ENCODE results near the gene SNRPD3. TPM values are rescaled to one million over a fixed set of nuclear protein-coding genes. Genes with fewer than 3 reads are reported as not detected.

The SNRPD3 gene
- total RNA-seq, 4 donors from 2014 or later, result 21.3 to 127 (median 93.8) TPM

DNA sequence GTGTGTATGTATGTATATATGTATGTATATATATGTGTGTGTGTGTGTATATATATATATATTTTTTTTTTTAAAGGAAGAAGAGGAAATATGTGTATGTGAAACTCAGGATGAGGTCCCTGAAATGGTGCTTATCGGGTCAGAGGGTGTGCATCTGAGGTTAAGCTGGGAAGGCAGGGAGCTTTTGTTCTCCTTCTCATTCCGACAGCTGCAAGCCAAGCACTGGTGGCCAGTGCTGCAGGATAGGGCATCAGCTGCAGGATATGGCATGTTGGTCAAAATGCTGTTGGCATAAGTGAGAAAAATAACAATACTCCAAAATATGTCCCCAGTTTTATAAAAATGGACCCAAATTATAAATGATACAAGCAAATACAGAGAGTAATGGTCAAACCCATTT, 7.4 kb downstream of the SNRPD3 start:
- TF ChIP-seq EP300 (IDR thresholded peaks at IDR 0.05; ENCODE audit: low read depth), result no peak
- TF ChIP-seq POLR2A (IDR thresholded peaks at IDR 0.05), result no peak
- TF ChIP-seq POLR2AphosphoS5 (IDR thresholded peaks at IDR 0.05), result no peak
- TF ChIP-seq, protein P1, sequence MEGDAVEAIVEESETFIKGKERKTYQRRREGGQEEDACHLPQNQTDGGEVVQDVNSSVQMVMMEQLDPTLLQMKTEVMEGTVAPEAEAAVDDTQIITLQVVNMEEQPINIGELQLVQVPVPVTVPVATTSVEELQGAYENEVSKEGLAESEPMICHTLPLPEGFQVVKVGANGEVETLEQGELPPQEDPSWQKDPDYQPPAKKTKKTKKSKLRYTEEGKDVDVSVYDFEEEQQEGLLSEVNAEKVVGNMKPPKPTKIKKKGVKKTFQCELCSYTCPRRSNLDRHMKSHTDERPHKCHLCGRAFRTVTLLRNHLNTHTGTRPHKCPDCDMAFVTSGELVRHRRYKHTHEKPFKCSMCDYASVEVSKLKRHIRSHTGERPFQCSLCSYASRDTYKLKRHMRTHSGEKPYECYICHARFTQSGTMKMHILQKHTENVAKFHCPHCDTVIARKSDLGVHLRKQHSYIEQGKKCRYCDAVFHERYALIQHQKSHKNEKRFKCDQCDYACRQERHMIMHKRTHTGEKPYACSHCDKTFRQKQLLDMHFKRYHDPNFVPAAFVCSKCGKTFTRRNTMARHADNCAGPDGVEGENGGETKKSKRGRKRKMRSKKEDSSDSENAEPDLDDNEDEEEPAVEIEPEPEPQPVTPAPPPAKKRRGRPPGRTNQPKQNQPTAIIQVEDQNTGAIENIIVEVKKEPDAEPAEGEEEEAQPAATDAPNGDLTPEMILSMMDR (IDR thresholded peaks at IDR 0.05), result no peak
- no peaks in the 10 kb centered on the region for H3K9me3 ChIP-seq
- no peak for DNase-seq
- 88% methylated on average over 2 of the region's 2 CpGs; no CpG with 5 or more reads in 1 of the 2 donors for WGBS, 2 donors (ENCODE audit: low coverage in 1 of 2)
- peaks cover 0 to 24% (median 0%) of the 10 kb centered on the region in 4 donors for H3K4me1 ChIP-seq
- H3K27me3 ChIP-seq, result no peaks in the 10 kb centered on the region
- no peak overlapping the region for H3K27ac ChIP-seq
- intact Hi-C loops (cut with DNase I; ENCODE audit: low total_unique reads) (no loop called here), in situ Hi-C loops (cut with MboI; ENCODE audit: low pct_ligation_motif_present in 1 of 4, low pct_unique_long_range_greater_than_20kb in 1 of 4, low sequenced_read_pairs in 3 of 4) (no loop called here)
- no peak overlapping the region for H3K4me3 ChIP-seq
- H3K36me3 ChIP-seq, result peaks cover 0 to 18% (median 5%) of the 10 kb centered on the region in 4 donors

DNA sequence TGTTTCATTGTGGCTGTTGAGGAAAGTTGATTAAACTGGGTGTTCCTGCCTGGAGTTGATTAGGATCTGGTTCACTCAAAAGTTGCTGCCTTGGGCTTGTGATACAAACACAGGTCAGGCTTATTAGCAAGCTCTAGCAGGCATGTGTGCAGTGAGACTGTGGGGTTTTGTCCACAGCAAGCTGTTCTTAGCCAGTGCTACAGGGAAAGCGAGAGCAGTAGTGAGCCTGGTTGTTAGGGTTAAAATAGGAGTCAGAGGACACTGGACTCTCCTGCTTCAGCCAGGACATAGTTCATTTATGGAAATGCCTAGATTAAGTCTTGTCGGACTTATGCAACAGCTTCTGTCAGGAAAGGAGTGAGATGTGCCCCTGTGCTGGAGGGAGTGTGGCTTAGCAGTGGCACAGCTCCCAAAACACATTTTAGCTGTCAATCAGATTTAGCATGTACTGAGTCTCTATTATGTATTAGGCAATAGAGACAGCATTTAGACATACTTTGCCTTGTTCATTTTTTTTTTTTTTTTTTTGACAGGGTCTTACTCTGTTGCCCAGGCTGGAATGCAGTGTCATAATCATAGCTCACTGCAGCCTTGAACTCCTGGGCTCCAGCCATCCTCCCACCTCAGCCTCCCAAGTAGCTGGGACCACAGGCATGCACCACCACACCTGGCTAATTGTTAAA, 8.7 kb downstream of the SNRPD3 start:
- in situ Hi-C loops (cut with MboI; ENCODE audit: low pct_ligation_motif_present in 1 of 4, low pct_unique_long_range_greater_than_20kb in 1 of 4, low sequenced_read_pairs in 3 of 4) (no loop called here), intact Hi-C loops (cut with DNase I; ENCODE audit: low total_unique reads) (no loop called here)
- H3K27me3 ChIP-seq, result no peaks in the 10 kb centered on the region
- H3K36me3 ChIP-seq, result peaks cover 0 to 27% (median 11%) of the 10 kb centered on the region in 4 donors
- WGBS, 2 donors (ENCODE audit: low coverage in 1 of 2), result 54 to 71% methylated on average over 2 of the region's 2 CpGs
- no peak overlapping the region for H3K4me3 ChIP-seq
- DNase-seq, result no peak
- TF ChIP-seq EP300 (IDR thresholded peaks at IDR 0.05; ENCODE audit: low read depth) (no peak), POLR2AphosphoS5 (IDR thresholded peaks at IDR 0.05) (no peak)
- TF ChIP-seq, protein P1 (IDR thresholded peaks at IDR 0.05), result no peak
- H3K4me1 ChIP-seq, result peaks cover 0 to 24% (median 0%) of the 10 kb centered on the region in 4 donors
- H3K9me3 ChIP-seq, result no peaks in the 10 kb centered on the region
- H3K27ac ChIP-seq, result no peak overlapping the region

DNA sequence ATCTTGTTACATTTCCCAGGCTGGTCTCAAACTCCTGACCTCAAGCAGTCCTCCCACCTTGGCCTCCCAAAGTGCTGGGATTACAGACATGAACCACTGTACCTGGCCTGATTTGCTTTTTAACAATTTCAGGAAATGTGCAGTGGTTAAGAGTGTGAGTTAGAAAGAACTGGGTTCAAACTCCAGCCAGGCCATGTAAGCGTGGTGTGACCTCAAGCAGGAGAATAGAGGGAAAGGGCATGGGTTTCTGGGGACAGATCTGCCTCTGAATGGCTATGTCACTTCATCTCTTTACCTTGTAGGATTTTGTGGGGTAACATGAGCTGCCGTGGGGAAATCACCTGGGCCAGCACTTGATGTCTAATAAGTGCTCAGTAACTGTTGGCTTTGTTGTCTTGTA, 9.3 kb downstream of the SNRPD3 start:
- no peak for DNase-seq
- H3K4me3 ChIP-seq, result no peak overlapping the region
- H3K9me3 ChIP-seq, result no peaks in the 10 kb centered on the region
- 90 to 100% methylated on average over 1 to 2 of the region's 2 CpGs for WGBS, 2 donors (ENCODE audit: low coverage in 1 of 2)
- peaks cover 0 to 24% (median 0%) of the 10 kb centered on the region in 4 donors for H3K4me1 ChIP-seq
- intact Hi-C loops (cut with DNase I; ENCODE audit: low total_unique reads), result no loop called here
- H3K27ac ChIP-seq, result no peak overlapping the region
- in situ Hi-C loops (cut with MboI; ENCODE audit: low pct_ligation_motif_present in 1 of 4, low pct_unique_long_range_greater_than_20kb in 1 of 4, low sequenced_read_pairs in 3 of 4), result no loop called here
- H3K36me3 ChIP-seq, result peaks cover 0 to 27% (median 13%) of the 10 kb centered on the region in 4 donors
- TF ChIP-seq POLR2A (IDR thresholded peaks at IDR 0.05) (no peak), EP300 (IDR thresholded peaks at IDR 0.05; ENCODE audit: low read depth) (no peak), POLR2AphosphoS5 (IDR thresholded peaks at IDR 0.05) (no peak)
- TF ChIP-seq, protein P1 (IDR thresholded peaks at IDR 0.05), result no peak
- H3K27me3 ChIP-seq, result no peaks in the 10 kb centered on the region

DNA sequence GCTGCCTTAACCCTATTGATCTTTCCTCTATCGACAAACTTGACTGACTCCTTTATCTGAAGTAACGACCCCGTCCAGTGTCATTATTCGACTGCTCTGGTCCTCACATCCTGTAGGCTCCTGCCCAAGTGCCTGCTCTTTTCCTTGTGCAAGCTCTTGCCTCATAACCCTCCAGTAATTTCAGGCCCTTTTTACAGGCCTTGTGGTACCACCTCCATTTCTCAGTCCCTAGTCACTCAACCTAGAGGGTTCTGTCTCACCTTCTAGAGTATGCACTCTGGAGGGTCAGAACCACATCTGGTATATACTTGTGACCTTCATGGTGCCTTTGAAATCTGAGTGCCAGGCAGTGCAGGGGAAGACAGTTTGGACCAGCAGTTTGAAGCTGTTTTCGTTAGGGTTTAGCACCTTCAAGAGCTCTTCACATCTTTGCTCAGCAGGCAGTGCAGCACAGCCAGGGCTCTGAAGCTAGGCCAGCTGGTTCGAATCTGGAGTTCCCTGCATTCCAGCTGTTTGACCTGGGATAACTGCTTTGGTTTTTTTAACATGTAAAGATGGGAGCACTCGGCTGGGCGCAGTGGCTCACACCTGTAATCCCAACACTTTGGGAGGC, 11.2 kb downstream of the SNRPD3 start:
- no peak overlapping the region for H3K4me3 ChIP-seq
- intact Hi-C loops (cut with DNase I; ENCODE audit: low total_unique reads), result no loop called here
- peaks cover 0 to 24% (median 0%) of the 10 kb centered on the region in 4 donors for H3K4me1 ChIP-seq
- H3K27me3 ChIP-seq, result no peaks in the 10 kb centered on the region
- TF ChIP-seq POLR2AphosphoS5 (IDR thresholded peaks at IDR 0.05) (no peak), EP300 (IDR thresholded peaks at IDR 0.05; ENCODE audit: low read depth) (no peak), POLR2A (IDR thresholded peaks at IDR 0.05) (no peak)
- TF ChIP-seq, protein P1 (IDR thresholded peaks at IDR 0.05), result no peak
- in situ Hi-C loops (cut with MboI; ENCODE audit: low pct_ligation_motif_present in 1 of 4, low pct_unique_long_range_greater_than_20kb in 1 of 4, low sequenced_read_pairs in 3 of 4), result no loop called here
- DNase-seq, result no peak
- peaks cover 0 to 29% (median 11%) of the 10 kb centered on the region in 4 donors for H3K36me3 ChIP-seq
- H3K27ac ChIP-seq, result no peak overlapping the region
- WGBS, 2 donors (ENCODE audit: low coverage in 1 of 2), result 78 to 79% methylated on average over 4 to 8 of the region's 8 CpGs
- no peaks in the 10 kb centered on the region for H3K9me3 ChIP-seq

All from transverse colon (tissue), 4 donors.